NOMO-1 (cell line): ENCODE measurements around the gene UST.
"Not testable (repeated sequence)": the region's sequence is repeated elsewhere in the genome, so short reads cannot be mapped to it uniquely, and the experiment has no call there.

Experiments used
- DNase-seq, 2 experiments: peaks; one replicate each; lab custom pipeline; 2025; ENCODE audit not compliant: unreplicated experiment in 2 of 2; lab: John Stamatoyannopoulos, UW

UST gene

DNA sequence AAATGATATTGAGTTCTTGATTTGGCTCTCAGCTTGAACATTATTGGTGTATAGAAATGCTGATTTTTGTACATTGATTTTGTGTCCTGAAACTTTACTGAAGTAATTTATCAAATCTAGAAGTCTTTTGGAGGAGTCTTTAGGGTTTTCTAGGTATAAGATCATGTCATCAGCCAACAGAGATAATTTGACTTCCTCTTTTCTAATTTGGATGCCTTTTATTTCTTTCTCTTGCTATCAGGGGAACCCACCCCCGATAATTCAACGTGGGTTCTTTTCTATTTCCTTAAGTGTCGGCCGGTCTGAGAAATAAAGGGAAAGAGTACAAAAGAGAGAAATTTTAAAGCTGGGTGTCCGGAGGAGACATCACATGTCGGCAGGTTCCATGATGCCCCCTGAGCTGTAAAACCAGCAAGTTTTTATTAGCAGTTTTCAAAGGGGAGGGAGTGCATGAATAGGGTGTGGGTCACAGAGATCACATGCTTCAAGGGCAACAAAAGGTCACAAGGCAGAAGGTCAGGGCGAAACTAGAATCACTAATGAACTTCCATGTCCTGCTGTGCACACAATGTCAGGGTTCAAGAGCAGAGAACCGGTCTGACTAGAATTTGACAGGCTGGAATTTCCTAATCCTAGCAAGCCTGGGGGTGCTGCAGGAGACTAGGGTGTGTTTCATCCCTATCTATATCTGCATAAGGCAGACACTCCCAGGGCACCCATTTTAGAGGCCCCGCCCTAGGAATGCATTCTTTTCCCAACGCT is 17.6 kb downstream of the UST start:
- not testable (repeated sequence) for DNase-seq

DNA sequence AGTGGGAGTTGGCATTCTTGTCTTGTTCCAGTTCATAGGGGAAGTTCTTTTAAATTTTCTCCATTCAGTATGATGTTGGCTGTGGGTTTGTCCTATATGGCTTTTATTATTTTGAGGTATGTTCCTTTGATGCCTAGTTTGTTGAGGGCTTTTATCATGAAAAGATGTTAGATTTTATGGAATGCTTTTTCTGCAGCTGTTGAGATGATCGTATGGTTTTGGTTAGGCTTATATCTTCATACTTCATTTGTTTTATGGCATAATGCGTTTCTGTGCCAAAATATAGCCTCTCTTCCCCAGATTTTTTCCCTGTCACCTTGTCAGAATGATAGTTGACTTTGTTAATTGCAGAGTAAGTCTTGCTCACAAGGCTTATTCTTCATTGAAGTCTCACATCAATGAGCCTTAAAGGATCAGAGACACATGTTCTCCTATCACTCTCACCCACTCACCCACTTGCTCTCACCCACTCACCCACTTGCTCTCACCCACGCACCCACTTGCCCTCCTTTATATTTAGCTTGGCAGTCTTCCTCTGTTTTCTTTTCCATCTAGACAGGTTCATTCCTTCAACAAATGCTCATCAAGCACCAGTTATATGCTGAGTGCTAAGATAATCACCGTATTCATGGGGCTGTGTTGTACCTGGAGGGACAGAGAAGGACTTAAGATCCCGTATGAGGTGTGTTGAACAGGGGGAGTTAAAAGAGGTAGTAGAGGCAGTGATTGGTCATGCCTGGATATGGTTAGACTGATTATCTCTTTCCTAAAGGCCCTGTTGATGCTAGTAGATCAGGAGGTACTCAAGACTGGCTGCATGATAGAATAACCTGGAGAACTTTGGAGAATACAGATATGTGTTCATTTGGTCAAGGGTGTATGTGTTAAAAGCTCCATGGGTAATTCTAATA is 19.3 kb downstream of the UST start:
- no peak for DNase-seq

GRCh38 chr6:148768646-148769270 is 21.9 kb downstream of the UST start:
- DNase-seq: no peak

- DNase-seq: no peak
These were observed 22.6 kb downstream of the UST start for GRCh38 chr6:148769304-148769968.

- peak; percentile 10 to 58 for DNase-seq
These were observed 23.8 kb downstream of the UST start for GRCh38 chr6:148770408-148771211.

DNA sequence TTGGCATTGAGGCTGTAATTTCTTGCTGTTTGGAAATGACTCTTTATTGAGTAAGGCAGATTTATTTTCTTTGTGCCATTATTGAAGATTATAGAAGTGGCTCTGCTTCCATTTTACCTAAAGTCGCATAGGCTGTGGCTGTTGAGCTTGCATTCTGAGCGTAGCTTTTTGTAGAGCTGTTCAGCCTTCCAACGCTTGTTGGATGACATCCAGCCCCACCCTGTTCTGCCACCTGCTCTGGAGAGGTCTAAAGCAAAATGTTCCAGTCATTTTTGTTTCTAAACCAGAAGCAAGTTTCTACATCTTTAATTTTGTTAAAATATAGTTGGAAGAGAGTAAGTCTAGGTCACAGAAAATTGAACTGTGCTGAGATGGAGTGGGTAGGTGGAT is 24.4 kb downstream of the UST start:
- no peak for DNase-seq

GRCh38 chr6:148771896-148772554 is 25.2 kb downstream of the UST start:
- DNase-seq: no peak

- peak in 1 of 2 experiments; percentile 4 for DNase-seq
These were observed 28.3 kb downstream of the UST start for GRCh38 chr6:148775161-148775560.

DNA sequence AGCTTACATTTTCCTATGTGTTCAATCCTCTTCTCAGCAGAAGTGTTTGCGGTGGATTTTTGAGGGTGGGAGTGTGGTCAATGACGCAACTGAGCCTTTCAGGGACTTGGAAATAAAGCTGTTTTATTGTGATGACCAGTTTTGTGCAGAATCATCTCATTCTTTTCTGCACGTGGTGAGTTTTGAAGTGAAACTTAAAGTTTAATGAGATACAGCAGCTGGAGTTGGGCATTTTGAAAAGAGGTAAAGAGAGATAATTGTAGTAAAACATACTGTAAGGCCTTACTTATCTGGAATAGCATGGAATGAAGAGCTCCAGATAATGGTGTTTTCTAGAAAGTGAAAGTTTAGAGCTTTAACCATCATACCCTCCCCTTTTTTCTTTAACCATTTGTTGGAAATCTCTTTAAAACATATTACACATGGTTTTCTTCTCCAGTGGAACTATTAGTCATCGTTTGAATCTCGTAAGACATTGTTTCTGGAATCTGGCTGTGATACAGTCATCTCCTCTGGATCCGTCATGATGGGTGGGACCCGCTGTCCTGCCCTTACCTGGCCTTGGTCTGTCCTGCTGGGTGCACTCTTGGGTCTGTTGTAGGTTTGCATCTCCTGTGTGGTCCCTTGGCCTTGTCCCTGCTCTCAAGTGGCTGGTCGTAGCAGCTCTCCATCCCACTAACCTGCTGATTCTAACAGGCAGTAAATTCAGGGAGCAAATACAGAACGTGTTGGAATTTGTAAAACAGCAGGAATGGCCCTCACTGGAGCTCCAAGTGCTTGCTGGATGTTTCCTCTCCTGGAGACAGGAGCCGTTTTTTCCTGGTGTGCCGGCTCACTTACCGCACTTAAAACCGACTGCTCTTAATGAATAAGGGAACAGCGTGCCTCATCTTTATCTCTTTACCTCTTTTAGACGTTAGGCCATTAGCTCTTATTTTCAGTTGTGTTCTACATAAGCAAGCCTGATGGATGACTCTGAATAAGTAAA is 29.8 kb downstream of the UST start:
- DNase-seq: peak in 1 of 2 experiments; percentile 36

DNA sequence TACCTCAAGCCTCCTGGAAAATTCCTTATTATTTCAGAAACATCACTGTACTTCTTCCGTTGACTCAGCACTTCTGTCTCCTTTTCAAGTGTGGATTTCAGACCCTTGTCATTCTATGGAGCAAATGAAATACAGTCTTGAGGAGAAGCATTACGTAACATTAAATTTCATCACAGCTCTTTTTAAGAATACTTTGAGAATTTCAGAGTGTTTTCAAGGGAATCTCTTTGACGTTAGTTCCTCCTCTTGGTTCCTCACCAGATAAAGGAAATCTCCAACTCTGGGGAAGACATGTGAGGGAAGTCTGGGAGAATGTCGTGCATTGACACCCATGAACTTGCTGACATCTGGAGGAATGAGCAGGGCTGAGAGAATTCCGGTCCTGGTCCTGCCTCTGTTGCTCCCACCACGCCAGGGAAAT is 32.3 kb downstream of the UST start:
- peak in 1 of 2 experiments; percentile 86 for DNase-seq

GRCh38 chr6:148780423-148780822 is 33.6 kb downstream of the UST start:
- not testable (repeated sequence) for DNase-seq

DNA sequence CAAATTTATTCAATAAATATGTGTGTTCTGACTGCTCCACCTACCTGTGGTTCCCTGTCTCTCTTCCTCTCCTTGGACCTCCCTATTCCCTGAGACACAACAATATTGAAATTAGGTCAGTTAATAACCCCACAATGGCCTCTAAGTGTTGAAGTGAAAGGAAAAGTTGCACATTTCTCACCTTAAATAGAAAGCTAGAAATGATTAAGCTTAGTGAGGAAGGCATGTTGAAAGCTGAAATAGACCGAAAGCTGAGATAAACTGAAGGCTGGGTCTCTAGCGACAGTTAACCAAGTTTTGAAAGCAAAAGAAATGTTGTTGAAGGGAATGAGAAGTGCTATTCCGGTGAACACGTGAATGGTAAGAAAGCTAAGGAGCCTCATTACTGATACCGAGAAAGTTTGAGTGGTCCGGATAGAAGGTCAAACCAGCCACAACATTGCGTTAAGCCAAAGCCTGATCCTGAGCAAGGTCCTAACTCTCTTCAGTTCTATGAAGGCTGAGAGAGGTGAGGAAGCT is 34.1 kb downstream of the UST start:
- no peak for DNase-seq

GRCh38 chr6:148789948-148790347 is 43.1 kb downstream of the UST start:
- no peak for DNase-seq

DNA sequence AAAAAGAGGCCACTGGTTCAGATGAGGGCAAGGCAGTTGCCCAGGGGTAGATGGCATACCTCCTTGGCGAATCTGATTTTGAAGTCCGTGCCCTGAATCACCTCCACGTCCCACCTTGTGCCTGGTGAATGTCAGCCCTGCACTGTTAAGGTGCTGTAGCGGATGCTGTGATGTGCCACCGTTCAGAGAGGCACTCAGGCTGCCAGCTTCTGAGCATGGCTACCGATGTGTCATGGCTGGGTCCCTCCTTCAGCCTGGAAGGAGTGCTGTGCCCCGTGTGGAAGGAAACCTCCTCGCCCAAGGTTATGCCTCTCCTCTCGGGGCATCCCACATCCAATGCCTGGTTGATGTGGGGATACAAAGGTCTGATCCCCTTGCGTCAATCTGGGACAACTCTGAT is 43.6 kb downstream of the UST start:
- DNase-seq: no peak

GRCh38 chr6:148790817-148791216 is 44.0 kb downstream of the UST start:
- DNase-seq: no peak

DNA sequence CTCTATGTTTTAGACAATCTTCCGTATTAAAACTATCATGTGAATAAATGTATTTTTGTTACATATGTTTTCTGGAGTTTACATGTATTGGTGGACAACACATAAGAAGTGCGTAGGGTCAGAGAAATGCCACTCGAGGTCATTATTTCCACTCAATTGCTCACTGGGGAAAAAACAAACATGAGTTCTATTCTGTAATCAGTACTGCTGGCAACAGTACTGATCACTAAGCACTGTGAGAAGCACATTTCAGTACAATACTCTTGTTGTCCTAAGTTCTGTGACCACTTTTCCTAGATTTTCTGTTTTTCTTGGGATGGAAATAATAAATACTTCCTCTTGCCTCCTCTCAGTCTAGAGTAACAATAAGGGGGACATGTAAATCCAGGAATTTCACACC is 44.5 kb downstream of the UST start:
- DNase-seq: no peak

GRCh38 chr6:148793721-148794120 is 46.9 kb downstream of the UST start:
- DNase-seq: no peak

DNA sequence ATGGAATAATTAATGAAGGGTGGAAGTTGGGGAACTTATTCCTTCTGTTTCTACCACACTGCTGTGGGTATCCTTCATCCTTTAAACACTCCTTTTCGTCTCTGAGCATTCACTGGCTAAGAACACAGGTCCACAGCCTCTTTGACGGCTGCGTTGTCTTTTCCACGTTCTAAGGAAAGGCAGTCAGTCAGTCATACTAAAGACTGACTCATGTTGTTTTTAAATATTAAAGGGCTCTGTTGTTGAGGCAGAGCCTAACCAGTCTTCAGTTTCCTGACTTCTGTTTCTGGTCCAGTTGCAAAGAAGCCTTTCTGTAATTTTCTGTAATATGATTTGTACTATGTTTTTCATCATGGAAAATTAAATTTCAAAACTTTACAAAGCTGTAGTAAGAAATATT is 48.0 kb downstream of the UST start:
- DNase-seq: no peak
